A549 (cell line): Measurements from ENCODE around the gene C2CD3.

Experiments used
- CBX8 ChIP-seq: fragments of 200-600 bp; sonication (generic); IDR thresholded peaks from 2 replicates; pipeline ENCODE4 v1.6.1; 2016
- CHD4 ChIP-seq: fragments of 200-600 bp; sonication (generic); IDR thresholded peaks from 2 replicates; pipeline ENCODE4 v1.6.1; 2016; ENCODE audit warnings: antibody characterized with exemption, mild to moderate bottlenecking, borderline replicate concordance
- CTCF ChIP-seq: fragments of >200 bp; sonication (Bioruptor Twin); formaldehyde crosslinking; IDR thresholded peaks from 3 replicates; pipeline ENCODE4 v1.5.1; 2016
- JUN ChIP-seq, 2 experiments: fragments of >200 bp; sonication (Bioruptor Twin); formaldehyde crosslinking; IDR thresholded peaks; 2 replicates in 1 of 2; 3 replicates in 1 of 2; pipeline ENCODE4 v1.6.1; 2016 to 2017
- POLR2A ChIP-seq: IDR thresholded peaks from 2 replicates; pipeline ENCODE4 v1.6.1; 2012; ENCODE audit warnings: mild to moderate bottlenecking, low read length
- RAD21 ChIP-seq, 2 experiments: fragments of >200 bp in 1 of 2; sonication (Bioruptor Twin) in 1 of 2; formaldehyde crosslinking in 1 of 2; IDR thresholded peaks in 1 of 2; conservative IDR thresholded peaks in 1 of 2; 2 replicates in 1 of 2; 3 replicates in 1 of 2; pipeline ENCODE4 v1.6.1; 2012 to 2018; ENCODE audit warnings: inconsistent platforms in 1 of 2

- no peak for TF ChIP-seq CBX8
- TF ChIP-seq JUN (IDR thresholded peaks at IDR 0.05) = no peak
- no peak for TF ChIP-seq CTCF
- no peak for TF ChIP-seq RAD21 (conservative IDR thresholded peaks at IDR 0.05 in 1 of 2, IDR thresholded peaks at IDR 0.05 in 1 of 2)
- no peak for TF ChIP-seq POLR2A
- no peak for TF ChIP-seq CHD4
Observed at GRCh38 chr11:74086242-74086884, 84.4 kb downstream of the C2CD3 start.
